HCT116 (cell line): ENCODE measurements around the gene KPNA2. TPM values are rescaled to one million over a fixed set of nuclear protein-coding genes. Genes with fewer than 3 reads are reported as not detected.
"Not testable (repeated sequence)": the region's sequence is repeated elsewhere in the genome, so short reads cannot be mapped to it uniquely, and the experiment has no call there.

Experiments
- ATAC-seq: fragments of 200-7000 bp; cut with Tn5 transposase; 2 replicates; pipeline ENCODE4 v1.9.1; 2020; ENCODE audit warnings: mild to moderate bottlenecking, moderate library complexity
- BruUV-seq: library from RNA; stranded (reverse); fragments of 400-500 nt; replicated peaks from 2 replicates; lab custom pipeline; 2021; lab: Mats Ljungman, UMichigan
- CTCF ChIA-PET: fragments of 300-600 bp; sonication (Branson Sonifier 250); formaldehyde crosslinking; loops from one replicate; lab custom pipeline; 2021; ENCODE audit warnings: antibody characterized with exemption; lab: Charles Lee
- POLR2A ChIA-PET: fragments of 300-600, 350-600 bp; sonication (Branson Sonifier 250); formaldehyde crosslinking; loops from one replicate; lab custom pipeline; 2021; ENCODE audit warnings: antibody characterized with exemption; lab: Charles Lee
- RAD21 ChIA-PET, 2 experiments: fragments of 300-600 bp; sonication (Branson Sonifier 250); formaldehyde crosslinking; loops; one replicate each; lab custom pipeline; 2023; ENCODE audit warnings: low total read pairs in 2 of 2; ENCODE audit not compliant: uncharacterized antibody in 2 of 2, unreplicated experiment in 2 of 2, low non-redundant PET in 1 of 2; lab: Charles Lee
- DNase-seq: peaks from one replicate; pipeline ENCODE4 v3.0.0-alpha.2; 2010; ENCODE audit warnings: low read depth, low spot score
- H2AFZ ChIP-seq: fragments of 200-600 bp; shearing (Covaris generic), sonication (generic); 2 replicates; pipeline ENCODE4 v1.6.1; 2017; ENCODE audit warnings: low read depth, mixed run types, mixed read lengths, antibody characterized with exemption, low read length; ENCODE audit not compliant: poor library complexity, severe bottlenecking
- H3K27ac ChIP-seq: 2 replicates; pipeline ENCODE4 v1.5.1; 2012; ENCODE audit warnings: low read depth, low read length
- H3K27me3 ChIP-seq: fragments of 200-600 bp; sonication (generic); 2 replicates; pipeline ENCODE4 v1.6.1; 2016; ENCODE audit warnings: mixed run types, low read length, mixed read lengths; ENCODE audit not compliant: insufficient read depth
- H3K36me3 ChIP-seq, 2 experiments: fragments of 200-500 bp in 1 of 2; fragments of 200-600 bp in 1 of 2; sonication (Bioruptor generic) in 1 of 2; sonication (generic) in 1 of 2; 2 replicates each; pipeline versions ENCODE4 v1.5.1 to v1.6.1; 2014 to 2016; ENCODE audit warnings: low read length in 2 of 2, inconsistent platforms in 1 of 2, mixed read lengths in 1 of 2, mixed run types in 1 of 2; ENCODE audit not compliant: insufficient read depth in 2 of 2, control insufficient read depth in 1 of 2
- H3K4me1 ChIP-seq, 2 experiments: fragments of 200-600 bp in 1 of 2; sonication (generic) in 1 of 2; 2 replicates each; pipeline versions ENCODE4 v1.5.1 to v1.6.1; 2012 to 2017; ENCODE audit warnings: low read length in 2 of 2, inconsistent platforms in 1 of 2, mild to moderate bottlenecking in 1 of 2, mixed read lengths in 1 of 2, mixed run types in 1 of 2, moderate library complexity in 1 of 2; ENCODE audit not compliant: insufficient read depth in 2 of 2, control insufficient read depth in 1 of 2
- H3K4me2 ChIP-seq: fragments of 200-600 bp; sonication (generic); 2 replicates; pipeline ENCODE4 v1.6.1; 2017; ENCODE audit warnings: mixed run types, low read length, mixed read lengths
- H3K4me3 ChIP-seq, 2 experiments: fragments of 200-600 bp in 1 of 2; sonication (generic) in 1 of 2; replicated peaks in 1 of 2; 2 replicates each; pipeline ENCODE4 v1.5.1; 2011 to 2016; ENCODE audit warnings: low read length in 2 of 2, control low read depth in 1 of 2, low read depth in 1 of 2, mild to moderate bottlenecking in 1 of 2, mixed read lengths in 1 of 2, mixed run types in 1 of 2
- H3K79me2 ChIP-seq: fragments of 200-600 bp; sonication (generic); 2 replicates; pipeline ENCODE4 v1.6.1; 2017; ENCODE audit warnings: mild to moderate bottlenecking, mixed run types, low read length, moderate library complexity, mixed read lengths; ENCODE audit not compliant: insufficient read depth
- H3K9ac ChIP-seq: fragments of 200-600 bp; sonication (generic); 2 replicates; pipeline ENCODE4 v1.6.1; 2016; ENCODE audit warnings: low read length, mixed read lengths
- H3K9me2 ChIP-seq: fragments of 200-600 bp; sonication (generic), shearing (Covaris generic); 2 replicates; pipeline ENCODE4 v1.6.1; 2017; ENCODE audit warnings: mixed run types, mild to moderate bottlenecking, moderate library complexity; ENCODE audit not compliant: insufficient read depth
- H3K9me3 ChIP-seq, 2 experiments: fragments of 200-500 bp in 1 of 2; fragments of 200-600 bp in 1 of 2; sonication (Bioruptor generic) in 1 of 2; sonication (generic) in 1 of 2; 2 replicates each; pipeline ENCODE4 v1.6.1; 2014 to 2017; ENCODE audit warnings: low read length in 2 of 2, mixed read lengths in 2 of 2, inconsistent platforms in 1 of 2, low read depth in 1 of 2, mild to moderate bottlenecking in 1 of 2, mixed run types in 1 of 2, moderate library complexity in 1 of 2; ENCODE audit not compliant: control insufficient read depth in 1 of 2, insufficient read depth in 1 of 2
- H4K20me1 ChIP-seq: fragments of 200-600 bp; sonication (generic), shearing (Covaris generic); 2 replicates; pipeline ENCODE4 v1.6.1; 2017; ENCODE audit warnings: mixed run types, mild to moderate bottlenecking, moderate library complexity; ENCODE audit not compliant: insufficient read depth
- POLR2AphosphoS5 ChIP-seq: IDR thresholded peaks from 2 replicates; pipeline ENCODE4 v1.6.1; 2011; ENCODE audit warnings: mild to moderate bottlenecking, low read depth, low read length, moderate library complexity
- ZBTB33 ChIP-seq: IDR thresholded peaks from 2 replicates; pipeline ENCODE4 v1.6.1; 2011; ENCODE audit warnings: mild to moderate bottlenecking, low read length, moderate library complexity; ENCODE audit not compliant: insufficient replicate concordance; ENCODE audit errors: extremely low read depth
- intact Hi-C: fragments of 100-400 bp; cut with micrococcal nuclease; formaldehyde crosslinking; loops from 2 replicates; pipeline ENCODE4 v1.10.0; 2022
- total RNA-seq: library from RNA; stranded (reverse); gene quantifications from one replicate; pipeline ENCODE4 v1.2.1, GENCODE V29; 2021; ENCODE audit not compliant: unreplicated experiment

KPNA2 gene
- total RNA-seq, 1 experiment from 2014 or later, result 330 TPM

- H3K4me3 ChIP-seq, H3K27me3 ChIP-seq, H3K79me2 ChIP-seq, H4K20me1 ChIP-seq, H3K4me1 ChIP-seq, H3K27ac ChIP-seq, H2AFZ ChIP-seq, BruUV-seq, DNase-seq, H3K4me2 ChIP-seq, RAD21 ChIA-PET, H3K9me2 ChIP-seq, H3K9ac ChIP-seq, intact Hi-C loops: not testable (repeated sequence)
- peaks cover 39 to 40% of the 10 kb centered on the region in 2 experiments for H3K36me3 ChIP-seq
- CTCF ChIA-PET, result interaction anchor here (1.1 kb wide), 1 partner anchor 153 kb away, joined by 3 read pairs; no protein-coding TSS in a partner anchor
- ATAC-seq, result peak; percentile 35
- POLR2A ChIA-PET, result interaction anchor here (0.7 to 1.7 kb wide), 2 partner anchors 11 to 329 kb away, joined by 3 read pairs; no protein-coding TSS in a partner anchor
- TF ChIP-seq POLR2AphosphoS5, result peak; percentile 13; the same call in 1 of the 2 replicates
- TF ChIP-seq, all 23 proteins: peak for 1; not testable (repeated sequence) for 22
- not testable (repeated sequence) for H3K9me3 ChIP-seq
These were observed 12.5 kb downstream of the KPNA2 start for GRCh38 chr17:68047890-68048542.

- BruUV-seq, result no TSS peak
- POLR2A ChIA-PET, result interaction anchor here (0.7 to 1.2 kb wide), 3 partner anchors 11 to 328 kb away, joined by 3 to 5 read pairs (median 3); partner anchors contain the start of gene KPNA2
These were observed 13.5 kb downstream of the KPNA2 start for GRCh38 chr17:68048996-68049395.

GRCh38 chr17:68049812-68050437 is 14.4 kb downstream of the KPNA2 start:
- peaks cover 21 to 24% of the 10 kb centered on the region in 2 experiments; a peak in 3 of 4 replicates for H3K36me3 ChIP-seq
- H3K4me3 ChIP-seq, H3K4me2 ChIP-seq, RAD21 ChIA-PET, BruUV-seq, H3K9me3 ChIP-seq, ATAC-seq, H3K27me3 ChIP-seq, CTCF ChIA-PET, H3K4me1 ChIP-seq, H4K20me1 ChIP-seq, H2AFZ ChIP-seq, H3K9ac ChIP-seq, H3K79me2 ChIP-seq, DNase-seq, H3K27ac ChIP-seq, H3K9me2 ChIP-seq: not testable (repeated sequence)
- intact Hi-C loops, result loop anchor here (10.0 kb wide), 1 partner anchor 155 kb away; no protein-coding TSS in a partner anchor
- POLR2A ChIA-PET, result interaction anchor here (1.2 to 2.3 kb wide), 2 partner anchors 13 to 15 kb away, joined by 5 to 6 read pairs; partner anchors contain the start of gene KPNA2

More at GRCh38 chr17:68048996-68049395, 13.5 kb downstream of the KPNA2 start:
- Histone ChIP-seq H3K9ac (no peak overlapping the region), H3K4me3 (no peak overlapping the region), H3K27ac (no peak overlapping the region), H3K79me2 (no peaks in the 10 kb centered on the region), H3K9me2 (no peaks in the 10 kb centered on the region), H3K4me1 (no peaks in the 10 kb centered on the region), H3K4me2 (no peak overlapping the region), H3K9me3 (no peaks in the 10 kb centered on the region), H3K27me3 (no peaks in the 10 kb centered on the region), H4K20me1 (no peaks in the 10 kb centered on the region)
- RAD21 ChIA-PET, result no interaction called here
- ATAC-seq, result peak; percentile 82
- DNase-seq, result peak; percentile 33
- intact Hi-C loops, result no loop called here
- CTCF ChIA-PET, result no interaction called here
- TF ChIP-seq POLR2AphosphoS5, result 0 out of 2 replicates have a peak, but pooled peaks have one; percentile 20
- no peak for TF ChIP-seq ZBTB33
- TF ChIP-seq, all 23 proteins: peak for 1
- Histone ChIP-seq H2AFZ (no peak overlapping the region), H3K36me3 (peaks cover 30 to 31% of the 10 kb centered on the region in 2 experiments)
